ENCODE measurements around the gene RRP9.
"Not testable (repeated sequence)": the region's sequence is repeated elsewhere in the genome, so short reads cannot be mapped to it uniquely, and the experiment has no call there.

Gene RRP9

DNA sequence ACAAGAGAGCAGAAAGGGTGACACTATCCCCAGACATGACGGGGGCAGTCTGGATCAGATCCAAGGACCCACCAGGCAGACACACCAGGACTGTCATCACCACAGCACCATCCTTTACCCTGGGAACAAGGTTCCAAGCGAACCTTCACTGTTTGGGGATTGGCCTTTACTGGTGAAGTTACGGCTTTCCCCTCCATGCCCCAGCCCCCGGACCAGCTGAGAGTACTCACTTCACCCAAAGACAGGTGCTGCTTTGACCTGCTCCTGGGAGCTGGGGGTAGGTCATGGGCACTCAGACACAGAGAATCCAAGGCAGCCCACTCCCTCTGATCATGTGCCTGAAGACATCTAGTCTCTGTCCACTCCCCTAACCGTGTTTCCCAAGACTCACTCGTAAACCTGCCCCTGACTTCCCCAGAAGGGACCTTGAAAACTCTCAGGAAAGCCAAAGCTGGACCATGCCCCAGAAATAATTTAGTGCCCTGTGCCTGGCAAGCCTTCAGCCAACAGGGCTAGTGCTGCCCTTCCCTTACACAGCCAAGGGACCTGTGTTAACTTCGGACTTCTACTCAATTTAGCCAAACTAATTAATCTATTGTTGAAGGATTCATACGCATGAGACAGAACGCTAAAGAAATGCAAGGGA lies 2.8 kb downstream of the RRP9 start:
- DNase-seq (ENCODE audit: low read depth in 2 of 2) = no peak

DNA sequence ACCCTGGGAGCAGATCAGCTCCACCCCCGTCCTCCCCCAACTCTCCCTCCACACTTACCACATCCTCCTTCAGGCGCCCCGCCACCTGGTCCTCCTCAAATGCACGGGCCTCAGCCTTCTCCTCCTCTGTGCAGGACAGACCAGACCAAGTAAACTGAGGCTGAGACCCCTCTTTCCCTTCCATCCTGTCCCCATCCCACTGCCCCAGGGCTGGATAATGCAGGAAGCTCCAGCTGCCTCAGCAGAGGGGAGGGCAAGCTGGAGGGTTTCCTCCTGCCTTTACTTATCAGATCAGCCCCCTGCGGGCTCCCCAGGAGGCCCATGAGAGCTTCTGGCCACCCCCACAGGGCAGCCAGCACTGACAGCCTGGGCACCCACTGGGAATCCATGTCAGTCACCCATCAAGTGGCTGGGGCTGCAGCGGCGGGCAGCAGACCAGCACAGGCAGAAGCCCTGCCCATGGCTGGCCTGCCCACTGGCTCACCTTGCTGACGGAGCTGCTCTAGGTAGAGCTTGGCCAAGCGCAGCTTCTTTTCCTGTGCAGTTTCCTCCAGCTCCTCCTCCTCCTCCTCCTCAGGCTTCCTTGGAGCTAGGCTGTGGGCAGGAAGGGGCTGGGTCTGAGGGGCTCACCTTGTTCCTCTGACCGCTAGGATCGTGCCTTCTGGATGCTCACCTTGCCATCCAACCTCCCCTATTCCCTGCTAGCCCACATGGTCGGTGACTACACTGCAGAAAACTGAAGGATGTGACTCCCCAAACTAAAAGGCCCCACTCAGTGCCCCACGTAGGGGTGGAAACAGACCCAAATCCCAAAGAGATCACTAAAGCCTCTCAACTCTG lies 3.9 kb downstream of the RRP9 start:
- no peak for DNase-seq (ENCODE audit: low read depth in 2 of 2)

DNA sequence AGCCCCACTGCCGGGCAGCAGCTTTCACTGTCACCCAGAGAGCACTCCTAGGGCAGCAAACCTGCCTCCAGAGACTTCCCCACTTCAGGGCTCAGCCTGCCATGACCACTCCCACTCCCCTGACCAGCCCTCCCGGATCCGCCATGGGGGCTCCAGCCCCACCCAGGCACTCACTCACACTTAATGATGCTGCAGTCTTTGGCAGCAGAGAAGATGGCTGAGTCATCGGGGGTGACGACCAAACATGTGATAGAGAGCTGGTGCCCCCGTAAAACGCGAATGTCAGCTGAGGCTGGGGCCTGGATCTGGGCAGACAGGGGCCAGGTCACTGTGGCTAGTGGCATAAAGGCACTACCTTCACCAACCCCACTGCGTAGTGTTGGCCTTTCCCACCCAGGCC lies 4.7 kb downstream of the RRP9 start:
- DNase-seq (ENCODE audit: low read depth in 2 of 2) = no peak

DNA sequence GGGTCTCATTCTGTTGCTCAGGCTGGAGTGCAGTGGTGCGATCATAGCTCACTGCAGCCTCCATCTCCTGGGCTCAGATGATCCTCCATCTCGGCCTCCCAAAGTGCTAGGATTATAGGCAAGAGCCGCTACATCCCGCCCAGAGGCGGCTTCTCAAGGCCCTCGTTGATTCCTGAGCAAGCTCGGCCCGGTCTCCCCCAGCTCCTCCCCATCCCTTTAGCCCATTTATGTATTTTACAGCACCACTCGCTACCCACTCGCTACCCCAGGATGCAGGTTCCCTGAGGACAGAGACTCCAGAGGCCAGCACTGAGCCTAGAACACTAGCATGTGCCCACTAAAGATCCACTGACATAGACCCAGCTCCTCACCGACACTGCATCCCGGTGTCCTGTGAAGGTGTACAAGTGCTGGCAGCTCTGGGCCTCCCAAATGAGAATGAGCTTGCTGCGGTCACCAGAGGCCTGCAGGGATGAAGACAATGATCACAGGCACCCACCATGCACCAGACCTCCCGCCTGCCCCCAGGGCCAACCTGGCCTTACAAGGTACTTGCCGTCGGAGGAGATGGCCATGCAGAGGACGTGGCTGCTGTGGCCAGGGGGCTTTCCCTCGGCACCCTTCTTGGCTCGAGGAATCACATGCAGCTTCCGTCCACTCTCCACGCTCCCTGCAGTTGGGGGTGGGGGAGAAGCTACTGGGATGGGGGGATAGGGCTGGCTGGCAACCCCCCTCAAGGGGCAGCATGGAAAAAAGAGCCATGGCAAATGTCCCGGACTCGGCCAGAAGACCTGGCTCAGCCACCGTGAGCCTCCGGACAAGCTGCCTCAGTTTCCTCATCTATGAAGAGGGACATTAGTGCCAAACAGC lies 5.6 kb downstream of the RRP9 start:
- DNase-seq (ENCODE audit: low read depth in 2 of 2) = no peak

DNA sequence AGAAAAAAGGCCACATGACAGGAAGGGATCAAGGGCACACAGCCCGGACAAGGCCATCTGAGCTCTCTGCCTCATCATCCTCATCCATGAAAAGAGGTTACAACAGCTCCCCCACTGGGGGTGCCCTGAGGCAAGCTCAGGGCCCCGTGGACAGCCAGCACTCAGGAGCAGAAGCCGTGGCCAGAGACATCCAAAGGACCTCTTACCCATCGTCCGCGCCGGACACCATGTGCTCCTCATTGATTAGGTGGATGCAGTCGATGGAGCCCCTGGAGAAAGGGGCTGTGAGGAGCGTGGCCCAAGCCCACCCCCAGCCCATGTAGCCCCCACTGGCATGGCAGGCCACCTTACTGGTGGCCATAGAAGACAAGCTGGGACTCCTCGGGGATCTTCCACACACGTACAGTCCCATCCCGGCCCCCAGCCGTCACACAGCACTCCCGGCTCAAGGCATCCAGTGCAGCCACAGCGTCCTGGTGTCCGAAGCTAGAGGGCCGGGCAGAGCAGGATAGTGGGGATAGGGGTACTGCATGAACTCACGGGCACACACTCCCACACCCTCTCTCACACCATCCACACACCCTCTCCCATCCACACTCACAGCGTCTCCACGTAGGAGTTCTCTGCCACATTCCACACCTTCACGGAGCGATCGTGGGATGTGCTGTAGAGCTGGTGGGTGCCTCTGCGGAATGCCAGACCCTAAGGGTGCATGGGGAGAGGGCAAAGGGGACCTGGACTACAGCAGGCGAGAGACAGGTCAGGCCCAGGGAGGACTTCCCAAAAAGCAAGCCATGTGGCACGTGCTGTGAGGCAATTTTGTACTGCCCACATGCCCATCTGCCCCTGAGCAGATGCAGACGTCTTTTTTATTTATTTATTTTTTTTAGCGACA lies 6.5 kb downstream of the RRP9 start:
- no peak for DNase-seq (ENCODE audit: low read depth in 2 of 2)

DNA sequence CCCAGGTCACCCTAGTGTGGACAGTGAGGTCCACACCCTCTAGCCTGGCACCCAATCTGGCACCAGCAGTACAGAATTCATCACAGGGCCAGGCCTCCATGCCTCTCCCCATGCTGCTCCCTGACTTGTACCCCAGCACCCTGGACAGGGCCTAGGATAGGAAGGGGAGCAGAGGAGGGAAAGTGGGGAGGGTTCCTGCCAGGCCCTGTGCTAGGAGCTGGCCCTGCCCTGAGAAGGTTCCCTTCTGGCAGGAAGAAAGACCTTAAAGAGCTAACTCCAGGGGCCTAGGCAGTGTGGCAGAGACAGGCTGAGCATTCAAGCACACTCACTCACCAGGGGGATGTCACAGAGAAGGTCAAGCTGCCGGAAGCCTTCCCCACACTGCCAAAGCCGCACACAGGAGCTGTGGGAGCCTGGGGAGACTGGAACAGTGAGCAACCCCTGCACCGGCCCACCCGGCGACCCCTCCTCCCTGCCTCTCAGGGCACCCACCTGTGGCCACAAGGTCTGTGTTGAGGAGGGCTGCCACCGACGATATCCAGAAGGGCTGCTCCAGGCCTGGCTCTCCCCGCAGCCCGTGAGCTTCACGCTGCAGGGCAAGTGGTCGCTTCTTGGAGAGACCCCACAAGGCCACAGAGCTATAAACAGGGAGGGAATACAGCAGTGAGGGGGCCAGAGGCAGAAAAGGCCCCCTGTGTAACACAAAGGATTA lies 7.4 kb downstream of the RRP9 start:
- no peak for DNase-seq (ENCODE audit: low read depth in 2 of 2)

DNA sequence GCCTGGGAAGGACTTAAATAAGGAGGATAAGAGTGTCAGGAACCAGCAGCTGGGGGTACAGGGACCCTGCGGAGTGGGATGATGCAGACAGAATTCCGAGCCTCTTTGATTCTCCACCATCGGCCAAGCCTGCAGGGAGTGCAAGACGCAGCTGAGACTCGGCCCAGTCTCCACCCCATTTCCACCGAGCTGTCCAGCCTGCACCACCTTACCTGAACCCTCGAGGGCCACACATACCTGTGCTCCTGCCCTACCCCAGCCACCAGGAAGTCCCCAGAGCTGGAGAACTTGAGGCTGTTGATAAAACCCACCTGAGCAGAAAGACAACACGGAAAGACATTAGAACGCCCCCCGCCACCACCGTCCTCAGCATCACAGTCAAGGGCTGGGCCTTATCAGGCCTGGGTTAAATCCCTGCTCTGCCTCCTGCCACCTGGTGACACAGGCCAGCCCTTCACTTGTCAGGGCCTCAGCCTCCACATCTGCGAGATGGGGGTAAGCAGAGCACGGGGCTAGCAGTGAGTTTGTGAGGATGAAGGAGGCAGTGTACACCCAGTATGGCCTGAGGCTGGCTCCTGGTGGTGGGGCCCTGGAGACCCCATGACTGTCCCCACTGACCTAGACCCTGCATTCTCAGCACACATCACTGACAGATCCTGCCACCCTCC lies 8.1 kb downstream of the RRP9 start:
- no peak for DNase-seq (ENCODE audit: low read depth in 2 of 2)

DNA sequence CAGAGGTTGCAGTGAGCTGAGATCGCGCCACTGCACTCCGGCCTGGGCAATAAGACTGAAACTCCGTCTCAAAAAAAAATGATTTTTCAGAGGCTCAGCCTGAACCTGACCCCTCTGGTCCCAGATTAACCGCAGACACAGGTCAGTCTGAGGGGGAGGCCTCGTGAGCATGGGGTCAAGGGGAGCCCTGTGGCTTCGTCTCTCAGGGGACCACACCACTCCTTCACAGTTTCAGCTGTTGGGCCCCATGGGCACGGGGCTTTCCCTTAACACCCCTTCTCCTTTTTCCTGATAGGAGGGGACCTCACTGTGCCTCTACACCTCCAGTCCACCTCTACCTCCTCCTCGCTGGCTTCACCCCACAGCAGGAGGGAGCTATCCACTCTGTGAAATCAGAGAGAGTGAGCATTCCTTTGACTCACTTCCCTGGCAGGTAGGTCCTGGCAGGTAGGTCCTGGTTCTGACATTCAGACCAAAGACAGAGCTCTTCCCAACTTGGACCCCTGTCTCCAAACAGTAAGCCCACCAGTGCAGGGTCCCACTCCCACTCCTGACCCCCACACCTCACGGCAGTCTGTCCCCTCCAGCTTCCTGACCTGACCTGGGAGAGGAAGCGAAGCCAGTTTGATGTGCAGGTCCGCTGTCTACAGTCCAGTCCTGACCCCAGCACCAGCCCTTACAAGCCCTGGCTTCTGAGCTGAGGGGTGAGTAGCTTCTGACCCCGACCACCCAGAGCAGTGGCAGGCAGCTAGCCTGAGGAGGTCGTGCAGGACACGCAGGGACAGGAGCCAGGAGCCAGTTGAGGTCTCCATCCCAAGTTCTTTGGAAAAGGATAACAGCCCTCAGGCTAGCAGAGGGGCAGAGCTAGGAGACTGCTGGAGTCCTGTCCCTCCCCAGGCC lies 9.0 kb downstream of the RRP9 start:
- no peak for DNase-seq (ENCODE audit: low read depth in 2 of 2)

DNA sequence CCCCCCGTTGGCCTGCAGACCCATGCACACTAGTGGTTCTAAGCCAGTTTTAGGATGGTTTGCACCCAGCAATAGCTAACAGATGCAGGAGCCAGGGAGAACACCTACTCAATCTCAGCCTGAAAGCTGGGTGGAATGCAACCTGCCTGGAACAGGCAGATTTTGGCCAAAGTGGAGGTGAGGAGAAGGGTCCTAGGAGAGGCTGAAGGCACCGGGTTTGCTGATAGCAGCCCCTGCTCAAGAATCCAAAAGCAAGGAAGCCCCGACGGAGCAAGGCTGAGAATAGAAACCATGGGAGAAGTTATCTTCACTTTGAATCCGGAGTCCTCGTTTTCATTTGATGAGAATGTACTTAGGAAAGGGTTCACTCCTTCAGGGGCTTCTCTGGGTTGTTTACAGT lies 9.9 kb downstream of the RRP9 start:
- no peak for DNase-seq (ENCODE audit: low read depth in 2 of 2)

DNA sequence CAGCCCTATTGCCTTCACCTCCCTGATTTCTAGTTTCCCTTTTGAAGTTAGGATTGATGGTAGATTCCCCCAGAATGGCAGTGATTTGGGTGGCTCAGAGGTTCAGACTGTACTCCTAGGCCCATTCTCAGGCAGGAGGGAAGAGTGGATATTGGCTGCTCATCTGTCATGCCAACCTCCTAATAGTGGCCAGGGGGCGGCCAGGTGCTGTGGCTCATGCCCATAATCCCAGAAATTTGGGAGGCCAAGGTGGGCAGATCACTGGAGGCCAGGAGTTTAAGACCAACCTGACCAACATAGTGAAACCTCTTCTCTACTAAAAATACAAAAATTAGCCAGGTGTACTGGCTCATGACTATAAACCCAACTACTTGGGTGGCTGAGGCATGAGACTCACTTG lies 11.3 kb downstream of the RRP9 start:
- no peak for DNase-seq (ENCODE audit: low read depth in 2 of 2)

DNA sequence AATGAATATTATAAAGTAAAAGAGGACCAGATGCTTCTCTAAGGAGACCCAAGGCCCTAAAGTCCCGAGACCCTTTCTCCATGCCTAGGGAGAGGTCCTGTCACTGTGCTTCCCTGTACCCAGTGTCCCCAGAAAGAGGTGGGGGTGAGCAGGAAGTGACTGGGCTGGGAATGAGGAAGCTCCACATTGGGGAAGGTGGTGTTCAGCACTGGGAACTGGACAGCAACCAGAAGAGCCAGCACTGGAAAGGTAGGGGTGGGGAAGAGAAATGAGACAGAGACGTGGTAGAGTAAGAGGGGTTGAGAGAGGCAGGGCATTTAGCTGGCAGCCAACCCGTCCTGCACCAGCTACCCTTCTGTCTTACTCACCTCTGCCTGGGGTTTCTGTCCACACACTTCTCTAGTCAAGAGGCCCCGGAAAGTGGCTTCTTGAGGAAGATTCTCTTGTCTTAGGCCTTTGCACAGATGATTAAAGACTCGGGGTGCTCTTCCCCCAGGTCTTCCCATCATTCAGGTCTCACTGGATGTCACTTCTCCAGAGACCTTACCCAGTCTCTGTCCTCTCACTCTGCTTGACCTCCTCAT lies 12.2 kb downstream of the RRP9 start:
- no peak for DNase-seq (ENCODE audit: low read depth in 2 of 2)

DNA sequence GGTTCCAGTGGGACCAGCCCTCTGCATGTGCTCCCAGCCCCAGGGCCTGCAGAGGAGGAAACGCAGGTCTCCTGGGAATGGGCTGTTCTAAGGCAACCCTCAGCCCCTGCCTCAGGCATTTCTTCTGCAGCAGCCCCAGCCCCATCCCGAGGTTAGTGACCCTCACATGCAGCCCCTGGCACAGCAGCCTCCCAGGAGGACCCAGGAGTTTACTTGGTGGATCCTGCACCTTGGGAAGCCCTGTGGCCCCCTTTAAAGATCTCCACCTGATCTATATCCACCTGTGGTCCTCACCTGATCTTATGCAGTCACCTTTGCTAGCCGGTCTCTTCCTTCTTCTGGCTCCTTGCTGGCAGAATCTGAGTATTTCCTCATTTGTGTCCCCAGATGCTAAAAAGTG lies 12.7 kb downstream of the RRP9 start:
- DNase-seq (ENCODE audit: low read depth in 2 of 2) = not testable (repeated sequence)

DNA sequence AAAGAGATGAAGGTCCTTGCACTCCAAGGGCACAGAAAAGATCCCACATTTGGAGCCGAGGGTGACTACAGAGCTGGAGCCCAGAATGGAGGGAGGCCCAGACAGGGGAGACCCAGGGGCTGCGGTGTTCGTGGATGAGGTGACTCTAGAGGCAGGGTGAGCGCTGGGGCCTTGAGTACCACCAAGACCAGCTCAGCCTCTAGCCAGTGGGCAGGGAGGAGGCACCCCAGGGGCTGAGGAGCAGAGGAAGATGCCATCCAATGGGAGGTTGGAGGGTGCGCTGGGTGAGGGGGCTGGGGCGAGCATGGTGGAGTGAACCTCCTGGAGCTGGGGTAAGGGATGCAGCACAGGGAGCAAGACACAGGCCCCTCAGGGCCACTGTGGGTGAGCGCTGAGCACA lies 13.3 kb downstream of the RRP9 start:
- DNase-seq (ENCODE audit: low read depth in 2 of 2) = no peak

DNA sequence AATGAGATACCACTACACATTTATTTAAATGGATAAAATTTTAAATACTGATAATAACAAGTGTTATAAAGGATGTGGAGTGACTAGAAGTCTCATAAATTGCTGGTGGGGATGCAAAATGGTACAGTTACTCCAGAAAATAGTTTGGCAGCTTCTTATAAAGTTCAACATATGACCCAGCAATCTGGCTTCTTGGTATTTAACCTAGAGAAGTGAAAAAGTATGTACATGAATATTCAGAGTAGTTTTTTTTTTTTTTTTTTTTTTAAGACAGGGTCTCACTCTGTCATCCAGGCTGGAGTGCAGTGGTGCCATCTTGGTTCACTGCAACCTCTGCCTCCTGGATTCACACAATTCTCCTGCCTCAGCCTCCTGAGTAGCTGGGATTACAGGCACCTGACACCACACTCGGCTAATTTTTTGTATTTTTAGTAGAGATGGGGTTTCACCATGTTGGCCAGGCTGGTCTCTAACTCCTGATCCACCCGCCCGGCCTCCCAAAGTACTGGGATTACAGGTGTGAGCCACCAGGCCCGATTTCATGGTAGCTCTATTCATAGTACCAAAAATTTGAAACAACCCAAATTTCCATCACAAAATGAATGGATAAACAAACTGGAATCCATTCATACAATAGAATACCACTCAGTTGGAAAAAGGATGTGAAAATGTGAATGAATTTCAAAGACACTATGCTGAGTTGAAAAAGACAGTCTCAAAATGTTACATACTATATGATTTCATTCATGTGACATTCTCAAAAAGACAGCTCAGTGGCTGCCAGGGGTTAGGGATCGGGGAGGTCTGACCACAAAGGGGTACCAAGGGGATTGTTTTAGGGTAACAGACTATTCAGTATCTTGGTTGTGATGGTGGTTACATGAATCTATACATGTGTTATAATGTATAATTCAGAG lies 14.4 kb downstream of the RRP9 start:
- DNase-seq (ENCODE audit: low read depth in 2 of 2) = no peak

DNA sequence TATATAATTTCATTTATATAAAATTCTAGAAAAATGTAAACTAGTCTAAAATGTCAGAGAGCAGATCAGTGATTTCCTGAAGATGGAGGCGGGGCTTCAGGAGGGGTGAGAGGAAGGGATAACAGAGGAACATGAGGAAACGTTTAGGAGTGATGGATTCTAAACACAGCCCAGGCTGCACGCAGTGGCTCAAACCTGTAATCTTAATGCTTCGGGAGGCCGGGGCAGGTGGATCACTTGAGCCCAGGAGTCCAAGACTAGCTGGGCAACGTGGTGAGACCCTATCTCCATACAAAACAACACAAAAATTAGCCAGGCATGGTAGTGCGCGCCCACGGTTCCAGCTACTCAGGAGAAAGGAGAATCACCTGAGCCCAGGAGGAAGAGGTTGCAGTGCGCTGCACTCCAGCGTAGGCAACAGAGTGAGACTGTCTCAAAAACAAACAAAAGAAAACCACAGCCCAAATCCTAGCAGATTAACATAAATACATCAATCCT lies 20.6 kb downstream of the RRP9 start:
- DNase-seq (ENCODE audit: low read depth in 2 of 2) = no peak

DNA sequence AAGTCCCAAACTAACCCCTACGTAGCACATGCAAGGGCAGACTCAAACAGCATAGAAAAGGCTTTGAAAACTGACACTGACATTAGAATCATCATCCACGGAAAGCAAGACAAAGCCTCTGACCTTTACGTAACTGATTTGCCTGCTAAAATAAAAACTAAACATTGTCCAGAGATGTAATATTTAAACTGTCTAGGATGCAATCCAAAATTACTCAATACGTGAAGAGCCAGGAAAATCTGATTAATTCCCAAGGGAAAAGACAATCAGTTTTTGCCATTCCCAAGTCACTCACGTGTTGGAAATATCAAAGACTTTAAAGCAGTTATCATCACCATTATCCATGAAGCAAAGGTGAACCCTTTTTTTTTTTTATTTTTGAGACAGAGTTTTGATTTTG lies 25.3 kb downstream of the RRP9 start:
- no peak for DNase-seq (ENCODE audit: low read depth in 2 of 2)

DNA sequence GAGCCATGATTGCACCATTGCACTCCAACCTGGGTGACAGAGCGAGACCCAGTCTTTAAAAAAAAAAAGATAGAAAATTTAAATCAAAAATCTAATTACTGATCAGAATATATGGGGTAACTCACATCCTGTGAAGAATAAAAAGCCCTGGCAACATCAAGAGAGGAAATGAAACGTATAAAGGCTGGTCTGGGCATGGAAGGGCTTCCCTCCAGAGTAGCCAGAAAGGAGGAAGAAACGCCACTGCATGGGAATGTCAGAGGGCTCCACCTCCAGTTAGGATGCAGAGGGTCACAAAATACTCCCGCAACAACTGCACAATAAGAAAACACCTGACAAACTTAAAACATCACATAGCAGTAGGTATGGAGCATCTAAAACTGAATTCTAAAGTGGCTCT lies 33.7 kb downstream of the RRP9 start:
- no peak for DNase-seq (ENCODE audit: low read depth in 2 of 2)
